K562 (cell line): ENCODE data around the gene PALMD. TPM values are rescaled to one million over a fixed set of nuclear protein-coding genes. Genes with fewer than 3 reads are reported as not detected.

Source experiments
- ARID4B ChIP-seq: sonication (generic); formaldehyde crosslinking; IDR thresholded peaks from 2 replicates; pipeline ENCODE4 v1.8.0; 2022; ENCODE audit warnings: mild to moderate bottlenecking, missing genetic modification reagents
- ATF1 ChIP-seq, 2 experiments: fragments of 450-650 bp in 1 of 2; IDR thresholded peaks; 2 replicates each; pipeline ENCODE4 v1.6.1; 2016; ENCODE audit warnings: missing compliant biosample characterization in 1 of 2, missing genetic modification characterization in 1 of 2
- BCLAF1 ChIP-seq, 2 experiments: fragments of 450-650 bp in 1 of 2; IDR thresholded peaks; 2 replicates each; pipeline ENCODE4 v1.6.1; 2011 to 2017; ENCODE audit warnings: low read depth in 2 of 2, antibody characterized with exemption in 1 of 2, borderline replicate concordance in 1 of 2, low read length in 1 of 2, mild to moderate bottlenecking in 1 of 2, mixed read lengths in 1 of 2; ENCODE audit not compliant: control insufficient read depth in 1 of 2
- C11orf30 ChIP-seq: fragments of 450-650 bp; IDR thresholded peaks from 2 replicates; pipeline ENCODE4 v1.6.1; 2016; ENCODE audit warnings: low read depth, mild to moderate bottlenecking
- CTBP1 ChIP-seq: fragments of 450-650 bp; IDR thresholded peaks from 2 replicates; pipeline ENCODE4 v1.6.1; 2016; ENCODE audit warnings: borderline replicate concordance
- E4F1 ChIP-seq: fragments of 250-450 bp; sonication (Bioruptor Pico); IDR thresholded peaks from 2 replicates; pipeline ENCODE4 v1.5.0; 2021; ENCODE audit warnings: mild to moderate bottlenecking, borderline replicate concordance
- EGR1 ChIP-seq: fragments of 450-650 bp; conservative IDR thresholded peaks from 2 replicates; pipeline ENCODE4 v1.6.1; 2017; ENCODE audit warnings: mild to moderate bottlenecking
- HNRNPLL ChIP-seq: fragments of 200-400 bp; formaldehyde crosslinking; IDR thresholded peaks from 2 replicates; pipeline ENCODE4 v1.6.1; 2017; ENCODE audit warnings: low read length, low read depth, mild to moderate bottlenecking; ENCODE audit not compliant: poor library complexity, severe bottlenecking
- LEF1 ChIP-seq: fragments of 450-650 bp; IDR thresholded peaks from 2 replicates; pipeline ENCODE4 v1.6.1; 2016; ENCODE audit warnings: mild to moderate bottlenecking
- OTX1 ChIP-seq: fragments of 450-650 bp; formaldehyde crosslinking; IDR thresholded peaks from 2 replicates; pipeline ENCODE4 v1.4.0; 2022; ENCODE audit warnings: mild to moderate bottlenecking
- RBM22 ChIP-seq: fragments of 200-400 bp; formaldehyde crosslinking; IDR thresholded peaks from 2 replicates; pipeline ENCODE4 v1.6.1; 2018; ENCODE audit warnings: low read length, low read depth; ENCODE audit not compliant: poor library complexity, severe bottlenecking
- SMAD3 ChIP-seq: fragments of 450-650 bp; formaldehyde crosslinking; conservative IDR thresholded peaks from 2 replicates; pipeline ENCODE4 v1.4.0; 2020; ENCODE audit warnings: mild to moderate bottlenecking
- SMAD4 ChIP-seq: fragments of 250-450 bp; sonication (Bioruptor Pico); conservative IDR thresholded peaks from 2 replicates; pipeline ENCODE4 v1.8.0; 2021; ENCODE audit warnings: inconsistent platforms, mild to moderate bottlenecking, moderate library complexity
- SMARCA4 ChIP-seq: fragments of 450-650 bp; IDR thresholded peaks from 2 replicates; pipeline ENCODE4 v1.6.1; 2016
- SNRNP70 ChIP-seq: fragments of 200-400 bp; formaldehyde crosslinking; optimal IDR thresholded peaks from 2 replicates; pipeline ENCODE3; 2017; ENCODE audit warnings: low read depth, low read length
- TCF3 ChIP-seq: sonication (generic); formaldehyde crosslinking; IDR thresholded peaks from 2 replicates; pipeline ENCODE4 v1.4.0; 2020; ENCODE audit warnings: mild to moderate bottlenecking, missing genetic modification reagents
- ZFP36 ChIP-seq: fragments of 150-350 bp; IDR thresholded peaks from 2 replicates; pipeline ENCODE4 v1.6.1; 2018; ENCODE audit warnings: low read length, low read depth; ENCODE audit not compliant: partially characterized antibody
- ZNF253 ChIP-seq: fragments of 250-450 bp; sonication (Bioruptor Pico); conservative IDR thresholded peaks from 2 replicates; pipeline ENCODE4 v1.6.1; 2021; ENCODE audit warnings: mild to moderate bottlenecking
- polyA plus RNA-seq, 8 experiments: library from polyadenylated mRNA; depleted of rRNA in 4 of 8; stranded (reverse) in 5 of 8; unstranded in 3 of 8; fragments of >200 nt; fragmentation: Nextera tagmentation in 2 of 8; fragmentation: Illumina TruSeq in 1 of 8; extraction: Ambion mirVana in 2 of 8; extraction: Trizol in 1 of 8; gene quantifications; 2 replicates each; pipeline versions ENCODE4 v1.2.1 to v1.2.3, GENCODE V29; 2011 to 2014; ENCODE audit warnings: inconsistent platforms in 1 of 8, missing spikeins in 1 of 8
- total RNA-seq, 7 experiments: library from RNA; depleted of rRNA in 6 of 7; stranded (reverse); fragments of >200 nt in 6 of 7; fragmentation: Illumina TruSeq in 2 of 7; extraction: Trizol in 2 of 7; gene quantifications; 2 replicates each; pipeline versions ENCODE4 v1.2.1 to v1.2.3, GENCODE V29; 2011 to 2021; ENCODE audit warnings: low replicate concordance in 1 of 7

PALMD gene
- total and polyA plus RNA-seq, 9 of the 15 experiments (the other 6 are each of a cell fraction or from before 2014, with no cell fraction given), result 2.7 to 13.5 (median 5.4) TPM

- no peak for TF ChIP-seq E4F1 (CRISPR knock-in tag)
- TF ChIP-seq TCF3, result 0 out of 2 replicates have a peak, but pooled peaks have one; percentile 10
- 0 out of 2 replicates have a peak, but pooled peaks have one; percentile 28 for TF ChIP-seq CTBP1
- no peak for TF ChIP-seq ARID4B (CRISPR knock-in tag)
- TF ChIP-seq RBM22, result no peak
- no peak for TF ChIP-seq HNRNPLL
- peak; percentile 56 for TF ChIP-seq SMAD4 (CRISPR knock-in tag)
- TF ChIP-seq SNRNP70, result no peak
- TF ChIP-seq C11orf30, result peak; percentile 39; the same call in 1 of the 2 replicates
- no peak for TF ChIP-seq LEF1
- no peak for TF ChIP-seq SMAD3 (CRISPR knock-in tag)
- TF ChIP-seq ZNF253 (CRISPR knock-in tag), result no peak
- TF ChIP-seq OTX1, result no peak
- TF ChIP-seq ZFP36, result peak; percentile 5
- no peak for TF ChIP-seq EGR1
- no peak for TF ChIP-seq BCLAF1 (IDR thresholded peaks at IDR 0.05; ENCODE audit: borderline replicate concordance in 1 of 2, control insufficient read depth in 1 of 2, low read depth in 2 of 2, low read length in 1 of 2)
- TF ChIP-seq SMARCA4, result 0 out of 2 replicates have a peak, but pooled peaks have one; percentile 25
- no peak for TF ChIP-seq ATF1 (CRISPR knock-in tag; IDR thresholded peaks at IDR 0.05)
- TF ChIP-seq ATF1 (tag; IDR thresholded peaks at IDR 0.05), result peak; percentile 25; the same call in 1 of the 2 replicates
Measured at GRCh38 chr1:99645699-99646531, at the start of gene PALMD (continued).
